Measurements from ENCODE around the gene SLC25A17.
"Not testable (repeated sequence)": the region's sequence is repeated elsewhere in the genome, so short reads cannot be mapped to it uniquely, and the experiment has no call there.

- not testable (repeated sequence) for TF ChIP-seq POLR2A (IDR thresholded peaks at IDR 0.05; ENCODE audit: low read length); GATA1 (IDR thresholded peaks at IDR 0.05; ENCODE audit: low read depth, low read length)
Measured at GRCh38 chr22:40758851-40759250, 60.3 kb downstream of the SLC25A17 start.
